DOHH2 (cell line): Measurements from ENCODE around the gene KL.
A peak's percentile ranks its signal among the peaks of the same experiment; 100 is the strongest.

Source experiments
- H3F3A ChIP-seq: fragments of 200-600 bp; sonication (generic), shearing (Covaris generic); 2 replicates; pipeline ENCODE4 v1.6.0; 2016; ENCODE audit warnings: antibody characterized with exemption, mild to moderate bottlenecking; ENCODE audit not compliant: control insufficient read depth, insufficient read depth
- H3K27ac ChIP-seq: fragments of 200-600 bp; sonication (generic); 2 replicates; pipeline ENCODE4 v1.5.1; 2014; ENCODE audit warnings: low read depth, mild to moderate bottlenecking, low read length, moderate library complexity
- H3K27me3 ChIP-seq: fragments of 200-600 bp; sonication (generic); 2 replicates; pipeline ENCODE4 v1.6.1; 2014; ENCODE audit warnings: mild to moderate bottlenecking, low read length, mixed read lengths; ENCODE audit not compliant: control insufficient read depth
- H3K36me3 ChIP-seq: fragments of 200-600 bp; sonication (generic); 2 replicates; pipeline ENCODE4 v1.6.1; 2014; ENCODE audit warnings: mild to moderate bottlenecking, low read length, moderate library complexity, mixed read lengths; ENCODE audit not compliant: control insufficient read depth
- H3K4me1 ChIP-seq: fragments of 200-600 bp; sonication (generic); 2 replicates; pipeline ENCODE4 v1.6.1; 2014; ENCODE audit warnings: mild to moderate bottlenecking, low read length, mixed read lengths; ENCODE audit not compliant: control insufficient read depth
- H3K4me2 ChIP-seq: fragments of 200-600 bp; sonication (generic); 2 replicates; pipeline ENCODE4 v1.6.0; 2014; ENCODE audit warnings: mild to moderate bottlenecking, low read length, moderate library complexity
- H3K4me3 ChIP-seq: fragments of 200-600 bp; sonication (generic); 2 replicates; pipeline ENCODE4 v1.5.1; 2014; ENCODE audit warnings: mild to moderate bottlenecking, low read length, mixed read lengths
- H3K79me2 ChIP-seq: fragments of 200-600 bp; sonication (generic); 2 replicates; pipeline ENCODE4 v1.6.1; 2014; ENCODE audit warnings: mild to moderate bottlenecking, low read length, mixed read lengths; ENCODE audit not compliant: control insufficient read depth
- H3K9me2 ChIP-seq: fragments of 200-600 bp; sonication (generic); replicated peaks from 2 replicates; pipeline ENCODE4 v1.6.1; 2014; ENCODE audit warnings: mild to moderate bottlenecking, low read length, mixed read lengths; ENCODE audit not compliant: control insufficient read depth
- H3K9me3 ChIP-seq: fragments of 200-600 bp; sonication (generic); 2 replicates; pipeline ENCODE4 v1.6.1; 2014; ENCODE audit warnings: antibody characterized with exemption, low read length, mixed read lengths; ENCODE audit not compliant: control insufficient read depth, insufficient read depth
- H4K20me1 ChIP-seq: fragments of 200-600 bp; sonication (generic); 2 replicates; pipeline ENCODE4 v1.6.0; 2014; ENCODE audit warnings: low read depth, mild to moderate bottlenecking, antibody characterized with exemption, low read length, moderate library complexity; ENCODE audit not compliant: control insufficient read depth, insufficient read depth
- CTCF ChIP-seq: fragments of 200-600 bp; sonication (generic); IDR thresholded peaks from one replicate; pipeline ENCODE4 v1.5.1; 2014; ENCODE audit warnings: antibody characterized with exemption, mild to moderate bottlenecking, low read depth, low read length; ENCODE audit not compliant: poor library complexity, severe bottlenecking
- EZH2phosphoT487 ChIP-seq: fragments of 200-600 bp; sonication (generic); IDR thresholded peaks from 2 replicates; pipeline ENCODE4 v1.6.1; 2017; ENCODE audit warnings: borderline replicate concordance, mild to moderate bottlenecking, antibody characterized with exemption, low read length, moderate library complexity, mixed read lengths

The KL gene

GRCh38 chr13:33103457-33103856 is 87.2 kb downstream of the KL start:
- no peak overlapping the region for H3K4me2 ChIP-seq

GRCh38 chr13:33105387-33106005 is 89.3 kb downstream of the KL start:
- Histone ChIP-seq H3K4me3 (no peak overlapping the region), H3K9me3 (no peaks in the 10 kb centered on the region), H3K4me1 (peaks cover 40% of the 10 kb centered on the region), H3K4me2 (peak overlapping the region; percentile 25; the same call in 1 of the 2 replicates), H3K27me3 (no peaks in the 10 kb centered on the region; the same call in 1 of the 2 replicates), H3K36me3 (no peaks in the 10 kb centered on the region), H3F3A (no peaks in the 10 kb centered on the region), H3K9me2 (no peaks in the 10 kb centered on the region), H3K79me2 (no peaks in the 10 kb centered on the region), H4K20me1 (no peaks in the 10 kb centered on the region), H3K27ac (no peak overlapping the region)
- TF ChIP-seq EZH2phosphoT487, result no peak
- no peak for TF ChIP-seq CTCF

More at GRCh38 chr13:33103457-33103856, 87.2 kb downstream of the KL start:
- Histone ChIP-seq H3F3A (no peaks in the 10 kb centered on the region), H3K9me3 (no peaks in the 10 kb centered on the region), H3K27ac (no peak overlapping the region), H3K4me1 (peaks cover 23% of the 10 kb centered on the region), H4K20me1 (no peaks in the 10 kb centered on the region), H3K9me2 (no peaks in the 10 kb centered on the region), H3K4me3 (no peak overlapping the region), H3K79me2 (no peaks in the 10 kb centered on the region), H3K27me3 (no peaks in the 10 kb centered on the region; the same call in 1 of the 2 replicates), H3K36me3 (no peaks in the 10 kb centered on the region)
- TF ChIP-seq CTCF (no peak), EZH2phosphoT487 (no peak)

GRCh38 chr13:33106656-33107360 is 90.6 kb downstream of the KL start:
- no peaks in the 10 kb centered on the region for H3K9me2 ChIP-seq
- no peaks in the 10 kb centered on the region for H4K20me1 ChIP-seq
- no peaks in the 10 kb centered on the region for H3K9me3 ChIP-seq
- H3K4me1 ChIP-seq, result peaks cover 53% of the 10 kb centered on the region
- H3K4me3 ChIP-seq, result 0 out of 2 replicates have a peak overlapping the region, but pooled peaks have one; percentile 6
- no peaks in the 10 kb centered on the region for H3K79me2 ChIP-seq
- H3K4me2 ChIP-seq, result peak overlapping the region; percentile 42
- TF ChIP-seq EZH2phosphoT487, result no peak
- no peak for TF ChIP-seq CTCF
- H3K27ac ChIP-seq, result no peak overlapping the region
- no peaks in the 10 kb centered on the region for H3K27me3 ChIP-seq
- H3K36me3 ChIP-seq, result no peaks in the 10 kb centered on the region
- H3F3A ChIP-seq, result no peaks in the 10 kb centered on the region
